Measurements from ENCODE around the gene TCF7L1.

Gene TCF7L1

GRCh38 chr2:85168942-85169341 is 35.8 kb downstream of the TCF7L1 start:
- Mint-ChIP-seq H3K27ac (no peak overlapping the region), H3K4me3 (no peak overlapping the region), H3K27me3 (no peaks in the 10 kb centered on the region), H3K36me3 (no peaks in the 10 kb centered on the region), H3K4me1 (no peaks in the 10 kb centered on the region), H3K9me3 (no peaks in the 10 kb centered on the region)

GRCh38 chr2:85169581-85169980 is 36.4 kb downstream of the TCF7L1 start:
- H3K9me3 Mint-ChIP-seq: no peaks in the 10 kb centered on the region
- no peaks in the 10 kb centered on the region for H3K27me3 Mint-ChIP-seq
- H3K27ac Mint-ChIP-seq: no peak overlapping the region
- H3K4me3 Mint-ChIP-seq: no peak overlapping the region
- no peaks in the 10 kb centered on the region for H3K4me1 Mint-ChIP-seq
- no peaks in the 10 kb centered on the region for H3K36me3 Mint-ChIP-seq

GRCh38 chr2:85170938-85171475 is 37.8 kb downstream of the TCF7L1 start:
- H3K27ac Mint-ChIP-seq: no peak overlapping the region
- H3K27me3 Mint-ChIP-seq: no peaks in the 10 kb centered on the region
- no peaks in the 10 kb centered on the region for H3K9me3 Mint-ChIP-seq
- H3K4me1 Mint-ChIP-seq: no peaks in the 10 kb centered on the region
- H3K4me3 Mint-ChIP-seq: no peak overlapping the region
- H3K36me3 Mint-ChIP-seq: no peaks in the 10 kb centered on the region

- Mint-ChIP-seq H3K27me3 (no peaks in the 10 kb centered on the region), H3K9me3 (no peaks in the 10 kb centered on the region), H3K36me3 (no peaks in the 10 kb centered on the region), H3K4me1 (no peaks in the 10 kb centered on the region), H3K27ac (no peak overlapping the region), H3K4me3 (no peak overlapping the region)
Observed at GRCh38 chr2:85171916-85172315, 38.7 kb downstream of the TCF7L1 start.

- Mint-ChIP-seq H3K36me3 (no peaks in the 10 kb centered on the region), H3K4me1 (no peaks in the 10 kb centered on the region), H3K4me3 (no peak overlapping the region), H3K9me3 (no peaks in the 10 kb centered on the region), H3K27me3 (no peaks in the 10 kb centered on the region), H3K27ac (no peak overlapping the region)
Observed at GRCh38 chr2:85173909-85174308, 40.7 kb downstream of the TCF7L1 start.

- H3K27ac Mint-ChIP-seq: peak overlapping the region; percentile 81
- no peaks in the 10 kb centered on the region for H3K27me3 Mint-ChIP-seq
- H3K9me3 Mint-ChIP-seq: no peaks in the 10 kb centered on the region
- H3K4me3 Mint-ChIP-seq: no peak overlapping the region
- H3K4me1 Mint-ChIP-seq: no peaks in the 10 kb centered on the region
- no peaks in the 10 kb centered on the region for H3K36me3 Mint-ChIP-seq
Observed at GRCh38 chr2:85174943-85175342, 41.8 kb downstream of the TCF7L1 start.

- Mint-ChIP-seq H3K27me3 (no peaks in the 10 kb centered on the region), H3K4me3 (no peak overlapping the region), H3K27ac (no peak overlapping the region), H3K4me1 (no peaks in the 10 kb centered on the region), H3K36me3 (no peaks in the 10 kb centered on the region), H3K9me3 (no peaks in the 10 kb centered on the region)
Observed at GRCh38 chr2:85175369-85176299, 42.4 kb downstream of the TCF7L1 start.

- no peak overlapping the region for H3K27ac Mint-ChIP-seq
- H3K4me1 Mint-ChIP-seq: no peaks in the 10 kb centered on the region
- H3K27me3 Mint-ChIP-seq: no peaks in the 10 kb centered on the region
- H3K9me3 Mint-ChIP-seq: no peaks in the 10 kb centered on the region
- H3K36me3 Mint-ChIP-seq: no peaks in the 10 kb centered on the region
- H3K4me3 Mint-ChIP-seq: no peak overlapping the region
Observed at GRCh38 chr2:85177031-85177824, 44.0 kb downstream of the TCF7L1 start.

GRCh38 chr2:85178154-85178553 is 45.0 kb downstream of the TCF7L1 start:
- Mint-ChIP-seq H3K9me3 (no peaks in the 10 kb centered on the region), H3K4me1 (no peaks in the 10 kb centered on the region), H3K27me3 (no peaks in the 10 kb centered on the region), H3K36me3 (no peaks in the 10 kb centered on the region), H3K4me3 (no peak overlapping the region), H3K27ac (no peak overlapping the region)

- H3K9me3 Mint-ChIP-seq: no peaks in the 10 kb centered on the region
- H3K27me3 Mint-ChIP-seq: no peaks in the 10 kb centered on the region
- no peak overlapping the region for H3K4me3 Mint-ChIP-seq
- no peaks in the 10 kb centered on the region for H3K36me3 Mint-ChIP-seq
- H3K27ac Mint-ChIP-seq: no peak overlapping the region
- no peaks in the 10 kb centered on the region for H3K4me1 Mint-ChIP-seq
Observed at GRCh38 chr2:85178980-85179411, 45.8 kb downstream of the TCF7L1 start.

- Mint-ChIP-seq H3K4me3 (no peak overlapping the region), H3K27ac (no peak overlapping the region), H3K9me3 (no peaks in the 10 kb centered on the region), H3K36me3 (no peaks in the 10 kb centered on the region), H3K4me1 (no peaks in the 10 kb centered on the region), H3K27me3 (no peaks in the 10 kb centered on the region)
Observed at GRCh38 chr2:85179541-85179940, 46.3 kb downstream of the TCF7L1 start.

- Mint-ChIP-seq H3K27ac (no peak overlapping the region), H3K36me3 (no peaks in the 10 kb centered on the region), H3K4me1 (no peaks in the 10 kb centered on the region), H3K27me3 (no peaks in the 10 kb centered on the region), H3K9me3 (no peaks in the 10 kb centered on the region), H3K4me3 (no peak overlapping the region)
Observed at GRCh38 chr2:85180322-85181133, 47.3 kb downstream of the TCF7L1 start.

GRCh38 chr2:85181134-85181631 is 48.0 kb downstream of the TCF7L1 start:
- Mint-ChIP-seq H3K4me3 (no peak overlapping the region), H3K27ac (no peak overlapping the region), H3K27me3 (no peaks in the 10 kb centered on the region), H3K9me3 (no peaks in the 10 kb centered on the region), H3K4me1 (no peaks in the 10 kb centered on the region), H3K36me3 (no peaks in the 10 kb centered on the region)

- no peaks in the 10 kb centered on the region for H3K4me1 Mint-ChIP-seq
- peaks cover under 1% of the 10 kb centered on the region for H3K27me3 Mint-ChIP-seq
- H3K36me3 Mint-ChIP-seq: no peaks in the 10 kb centered on the region
- no peaks in the 10 kb centered on the region for H3K9me3 Mint-ChIP-seq
- no peak overlapping the region for H3K4me3 Mint-ChIP-seq
- no peak overlapping the region for H3K27ac Mint-ChIP-seq
Observed at GRCh38 chr2:85181844-85182456, 48.8 kb downstream of the TCF7L1 start.

GRCh38 chr2:85183076-85183475 is 49.9 kb downstream of the TCF7L1 start:
- H3K4me3 Mint-ChIP-seq: no peak overlapping the region
- H3K4me1 Mint-ChIP-seq: no peaks in the 10 kb centered on the region
- peaks cover 2% of the 10 kb centered on the region for H3K27me3 Mint-ChIP-seq
- no peak overlapping the region for H3K27ac Mint-ChIP-seq
- H3K36me3 Mint-ChIP-seq: no peaks in the 10 kb centered on the region
- no peaks in the 10 kb centered on the region for H3K9me3 Mint-ChIP-seq

Data from activated naive CD4-positive, alpha-beta T cell treated with anti-CD3 and anti-CD28 coated beads, Interleukin-2, amount 50 U/mL, for 24 hours (primary cell).